Astrocyte (in vitro differentiated cells and primary cell): Measurements from ENCODE around the gene KRTAP5-6.

Experiments used
- CTCF ChIP-seq: IDR thresholded peaks from 2 replicates; pipeline ENCODE4 v1.5.1; 2011; ENCODE audit warnings: low read depth, mild to moderate bottlenecking, inconsistent platforms, low read length, moderate library complexity; ENCODE audit not compliant: insufficient read depth
- EZH2 ChIP-seq: IDR thresholded peaks from 2 replicates; pipeline ENCODE4 v1.6.1; 2012; ENCODE audit warnings: mild to moderate bottlenecking, low read length, inconsistent platforms; ENCODE audit not compliant: insufficient read depth

GRCh38 chr11:1693327-1694063 lies 3.5 kb upstream of the KRTAP5-6 start:
- TF ChIP-seq CTCF (peak; percentile 83), EZH2 (no peak)
